NCI-H2171 treated with DMSO at 0.1 percent for 48 hours (cell line): Measurements from ENCODE around the gene DLAT.
"Not testable (repeated sequence)": the region's sequence is repeated elsewhere in the genome, so short reads cannot be mapped to it uniquely, and the experiment has no call there.

Experiments
- DNase-seq: peaks from one replicate; lab custom pipeline; 2025; lab: John Stamatoyannopoulos, UW

DLAT gene

DNA sequence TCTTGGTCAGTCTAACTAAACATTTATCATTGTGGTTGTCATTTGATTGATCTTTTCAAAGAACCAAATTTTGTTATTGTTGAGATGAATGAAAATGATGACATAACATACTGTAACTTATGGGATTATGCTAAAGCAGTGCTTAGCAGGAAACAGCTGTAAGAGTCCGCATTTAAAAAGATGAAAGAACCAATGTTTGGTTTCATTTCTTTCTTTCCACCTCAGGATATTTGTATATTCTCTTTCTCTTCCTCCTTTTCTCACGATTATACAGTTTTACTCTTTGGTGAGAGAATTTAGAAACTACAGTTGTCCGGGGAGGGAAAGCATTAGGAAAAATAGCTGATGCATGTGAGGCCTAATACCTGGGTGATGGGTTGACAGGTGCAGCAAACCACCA lies 25.5 kb downstream of the DLAT start:
- DNase-seq: no peak

DNA sequence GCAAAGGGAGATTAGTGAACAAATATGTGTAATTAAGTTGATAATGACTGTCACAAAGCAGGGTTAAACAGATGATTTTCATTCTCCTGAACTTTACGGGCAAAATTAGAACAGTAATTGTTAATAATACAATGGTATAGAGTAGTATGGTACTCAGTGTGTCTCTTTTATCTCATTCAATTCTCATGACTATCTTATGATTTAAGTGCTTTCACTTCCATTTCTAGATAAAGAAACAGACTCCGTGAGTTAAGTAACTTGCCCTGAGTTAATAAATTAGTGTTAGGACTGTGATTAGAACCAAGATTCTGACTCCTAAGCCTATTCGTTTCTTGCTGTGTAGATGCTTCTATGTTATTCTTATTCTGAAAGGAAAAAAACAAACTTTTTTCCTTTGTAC lies 26.6 kb downstream of the DLAT start:
- no peak for DNase-seq

DNA sequence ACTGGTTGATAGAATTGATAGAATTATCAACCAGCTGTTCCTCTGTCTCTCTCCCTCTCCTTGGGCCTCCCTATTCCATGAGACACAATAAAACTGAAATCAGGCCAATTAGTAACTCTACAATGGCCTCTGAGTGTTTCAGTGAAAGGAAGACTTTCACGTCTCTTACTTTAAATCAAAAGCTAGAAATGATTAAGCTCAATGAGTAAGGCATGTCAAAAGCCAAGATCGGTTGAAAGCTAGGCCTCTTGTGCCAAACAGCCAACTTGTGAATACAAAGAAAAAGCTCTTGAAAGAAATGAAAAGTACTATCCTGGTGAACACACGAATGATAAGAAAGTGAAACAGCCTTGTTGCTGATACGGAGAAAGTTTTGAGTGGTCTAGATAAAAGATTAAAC lies 32.0 kb downstream of the DLAT start:
- DNase-seq: no peak

DNA sequence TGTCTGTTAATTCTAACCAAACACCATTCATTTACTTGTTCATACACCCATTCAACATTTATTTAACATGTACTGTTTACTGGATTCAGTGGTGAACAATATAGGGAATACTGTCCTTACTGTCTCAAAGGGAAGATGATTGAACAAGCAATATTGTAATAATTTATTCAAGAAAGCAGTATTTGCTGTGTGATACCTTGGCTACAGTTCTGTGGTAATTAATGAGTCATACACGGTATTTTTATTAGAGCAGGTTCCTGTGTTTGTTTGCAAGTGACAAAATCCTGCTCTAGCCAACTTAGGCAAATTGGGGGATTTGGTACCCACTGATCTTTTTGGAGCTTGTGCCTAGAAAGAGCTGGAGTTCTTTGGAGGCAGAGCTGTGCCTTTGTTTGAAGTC lies 32.9 kb downstream of the DLAT start:
- no peak for DNase-seq

DNA sequence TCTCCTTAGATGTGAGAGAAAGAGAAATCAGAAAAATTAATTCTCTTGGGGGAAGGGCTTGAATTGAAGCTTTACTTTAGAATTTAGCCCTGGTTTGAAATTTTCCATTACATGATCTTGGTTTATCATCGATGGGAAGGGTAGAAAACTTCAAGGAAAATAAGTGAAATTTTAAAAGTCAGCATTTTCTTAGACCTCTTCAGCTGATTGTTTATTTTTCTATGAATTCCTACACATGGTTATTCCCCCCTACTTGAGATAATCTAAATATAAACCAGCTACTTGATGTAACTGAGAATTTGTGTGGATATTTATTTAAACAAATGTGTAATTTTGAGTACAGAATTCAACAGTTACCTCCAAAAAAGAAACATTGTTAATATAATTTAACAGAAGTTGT lies 37.7 kb downstream of the DLAT start:
- no peak for DNase-seq

DNA sequence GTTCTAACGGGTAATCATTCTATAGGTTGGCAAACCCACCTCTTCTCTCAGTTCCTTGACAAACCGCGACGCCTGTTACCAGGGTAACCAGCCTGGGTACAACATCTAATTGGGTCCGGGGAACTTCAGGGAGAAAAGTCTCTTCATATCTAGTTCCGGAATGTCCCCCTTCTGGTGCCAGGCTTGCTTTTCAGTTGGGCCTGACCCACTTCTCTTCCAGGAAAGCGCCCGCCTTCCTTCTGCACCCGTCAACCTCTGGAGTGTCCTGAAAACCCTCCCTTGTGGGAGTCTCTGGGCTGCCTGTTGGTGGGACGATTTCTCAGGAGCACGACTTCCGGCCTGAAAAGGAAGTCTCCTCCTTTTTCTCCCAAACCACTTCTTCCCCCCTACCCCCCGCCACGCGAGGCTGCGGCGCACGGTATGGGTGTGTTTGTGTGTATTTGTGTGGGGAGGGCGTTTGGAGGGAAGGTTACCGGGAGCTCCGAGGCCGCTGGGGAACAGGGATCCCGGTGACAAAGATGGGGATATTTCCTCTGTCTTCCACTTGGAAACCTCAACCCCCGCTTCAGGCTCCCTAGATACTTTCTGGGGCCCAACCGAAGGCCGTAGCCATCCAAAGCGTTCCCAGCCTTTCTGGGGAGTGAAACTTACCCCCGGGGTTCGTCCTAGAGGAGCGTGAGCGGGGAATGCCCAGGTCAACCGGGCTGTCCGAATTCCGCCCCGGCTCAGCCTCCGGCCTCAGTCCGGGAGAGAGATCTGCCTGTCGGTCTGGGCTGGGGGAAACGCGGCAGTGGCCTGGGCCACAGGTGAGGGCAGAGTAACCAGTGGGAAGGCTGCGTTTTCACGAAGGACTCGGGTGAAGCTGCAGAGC lies 49.0 kb downstream of the DLAT start, which contains the start of the genes NKAPD1 and PIH1D2:
NKAPD1 (plus strand) TSS at position 359 of the 871 bp plus-strand sequence. CDS start 1,276 bp downstream, outside the sequence.
PIH1D2 (minus strand) TSS at position 77 of the 871 bp plus-strand sequence. CDS start 843 bp downstream, outside the sequence.
- peak; percentile 96 for DNase-seq

DNA sequence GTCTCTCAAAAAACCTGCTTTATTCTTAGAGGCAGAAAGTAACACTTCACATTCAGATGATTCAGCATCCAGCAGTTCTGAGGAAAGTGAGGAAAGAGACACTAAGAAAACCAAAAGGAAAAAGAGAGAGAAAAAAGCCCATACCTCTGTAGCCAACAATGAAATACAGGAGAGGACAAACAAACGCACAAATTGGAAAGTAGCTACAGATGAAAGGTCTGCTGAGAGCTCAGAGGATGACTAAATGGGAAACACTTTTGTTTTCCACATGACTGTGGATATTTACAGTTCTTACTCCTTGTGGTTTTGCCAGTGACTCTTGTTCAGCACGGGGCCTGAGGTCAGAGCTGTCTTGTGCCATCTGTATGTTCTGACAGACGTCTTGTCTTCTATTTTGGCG lies 57.5 kb downstream of the DLAT start:
- DNase-seq: no peak

DNA sequence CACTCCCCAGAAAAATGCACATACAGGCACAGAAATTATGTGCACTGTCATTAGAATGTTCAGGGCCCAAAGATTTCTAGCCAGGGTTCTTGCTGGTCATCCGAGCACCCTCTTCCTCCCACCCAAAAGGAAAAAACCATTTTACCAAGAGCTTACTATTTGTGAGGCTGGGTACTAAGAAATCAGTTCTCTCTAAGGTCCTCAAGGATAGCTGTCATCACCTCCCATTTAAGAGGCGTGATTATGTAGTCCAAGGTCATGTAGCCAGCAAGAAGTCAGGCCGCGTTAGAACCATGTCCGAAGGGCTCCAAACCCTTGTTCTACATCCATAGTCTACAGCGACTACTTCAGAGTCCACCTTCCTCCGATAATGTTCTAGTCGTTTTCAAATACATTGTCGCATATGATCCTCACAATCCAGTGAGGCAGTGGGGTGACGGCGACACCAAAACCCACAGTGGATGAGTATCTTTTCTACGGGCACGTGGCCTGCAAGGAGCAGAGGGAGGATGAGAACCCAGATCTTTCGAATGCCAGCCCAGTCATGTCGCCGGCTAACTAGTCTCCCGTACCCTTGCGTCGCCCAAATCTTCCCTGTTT lies 60.7 kb downstream of the DLAT start:
- peak; percentile 47 for DNase-seq

DNA sequence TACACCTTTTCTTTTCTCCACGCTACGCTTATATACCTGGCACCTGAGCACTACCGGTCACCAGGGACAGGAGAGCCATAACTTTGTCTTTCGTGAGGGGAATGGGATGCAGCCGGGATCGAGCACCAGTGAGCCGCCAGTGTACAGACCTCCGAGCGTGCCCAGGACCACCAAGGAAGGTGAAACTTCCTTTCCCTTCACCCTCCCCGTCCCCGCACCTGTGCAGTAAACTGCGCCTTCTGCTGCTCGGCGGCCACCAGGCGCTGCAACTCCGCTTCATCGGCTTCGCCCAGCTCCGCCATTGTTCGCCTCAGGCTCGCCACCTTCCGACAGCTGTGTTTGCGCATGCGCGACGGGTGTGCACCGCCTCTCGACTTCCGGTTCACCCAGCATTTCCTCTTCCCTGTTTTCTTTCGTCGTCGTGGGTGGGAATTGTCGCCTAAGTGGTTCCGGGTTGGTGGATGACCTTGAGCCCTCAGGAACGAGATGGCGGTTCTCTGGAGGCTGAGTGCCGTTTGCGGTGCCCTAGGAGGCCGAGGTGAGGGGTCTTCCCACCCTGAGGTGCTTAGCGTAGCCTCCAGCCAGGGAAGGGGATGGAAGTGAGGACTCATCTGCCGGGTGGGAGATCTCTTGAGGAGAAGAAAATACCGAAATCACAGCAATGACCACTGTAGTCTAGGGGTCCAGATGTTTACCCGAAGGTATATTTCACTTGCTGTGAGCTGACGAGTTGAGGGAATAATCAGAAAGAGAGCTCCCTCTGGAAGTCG lies 61.4 kb downstream of the DLAT start, which contains the start of the genes SDHD and TIMM8B:
SDHD (plus strand) TSS at position 452 of the 770 bp plus-strand sequence; CDS start at position 487, 35 bp downstream.
TIMM8B (minus strand) TSS at position 335 of the 770 bp plus-strand sequence; CDS start at position 302, 33 bp downstream.
- DNase-seq: peak; percentile 98

DNA sequence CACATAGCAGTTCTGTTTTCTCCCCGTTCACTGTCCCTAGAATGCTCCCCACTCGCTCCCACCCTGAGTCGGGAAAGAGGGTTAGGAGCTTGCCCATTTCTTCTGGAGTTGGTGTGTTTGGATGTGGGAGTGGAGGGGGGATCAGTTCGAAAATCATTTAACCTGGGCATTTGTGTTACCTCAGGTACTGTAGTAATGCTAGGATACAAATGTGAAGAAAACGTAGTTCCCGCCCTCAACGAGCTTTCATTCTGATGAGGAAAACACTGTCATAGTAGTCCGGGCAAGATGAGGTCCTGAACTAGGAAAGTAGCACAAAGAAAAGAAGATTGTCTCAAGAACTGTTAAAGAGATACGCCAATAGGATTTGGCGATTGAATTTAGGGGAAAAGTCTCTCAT lies 62.0 kb downstream of the DLAT start:
- no peak for DNase-seq

DNA sequence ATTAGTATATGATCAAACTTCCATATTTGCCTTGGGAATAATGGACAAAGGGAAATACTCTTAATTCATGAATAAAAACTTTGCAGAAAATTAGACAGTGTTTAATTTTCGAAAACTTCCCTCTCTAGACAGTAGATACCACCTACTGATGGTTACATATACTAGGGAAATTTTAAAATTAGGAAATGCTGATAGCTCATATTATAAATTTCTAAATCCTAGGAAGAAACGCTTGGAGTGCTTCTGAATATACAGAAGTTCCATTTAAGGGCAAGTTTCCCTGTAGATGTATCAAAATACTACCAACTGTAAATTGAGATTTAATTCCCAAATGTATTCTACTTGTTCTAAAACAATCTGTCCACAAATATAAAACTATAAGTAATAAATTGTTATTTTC lies 70.1 kb downstream of the DLAT start:
- not testable (repeated sequence) for DNase-seq

DNA sequence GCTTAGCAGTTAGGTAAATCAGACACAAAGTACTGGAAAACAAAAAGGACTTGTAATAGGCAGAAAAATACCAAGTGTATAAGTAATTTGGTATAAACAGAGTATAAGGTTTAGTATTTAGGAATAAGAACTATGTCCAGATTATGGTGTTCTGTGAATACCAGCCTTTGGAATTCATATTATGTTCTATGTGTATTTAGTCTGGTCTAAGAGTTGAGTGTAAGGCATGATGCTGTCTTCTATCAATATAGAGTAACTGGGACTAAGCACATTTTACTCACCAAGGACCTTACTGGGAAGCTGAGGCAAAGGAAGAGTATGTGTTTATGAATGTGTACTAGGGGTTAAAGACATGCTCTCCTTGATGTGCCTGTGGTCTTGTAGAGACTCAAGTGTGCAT lies 71.0 kb downstream of the DLAT start:
- no peak for DNase-seq

DNA sequence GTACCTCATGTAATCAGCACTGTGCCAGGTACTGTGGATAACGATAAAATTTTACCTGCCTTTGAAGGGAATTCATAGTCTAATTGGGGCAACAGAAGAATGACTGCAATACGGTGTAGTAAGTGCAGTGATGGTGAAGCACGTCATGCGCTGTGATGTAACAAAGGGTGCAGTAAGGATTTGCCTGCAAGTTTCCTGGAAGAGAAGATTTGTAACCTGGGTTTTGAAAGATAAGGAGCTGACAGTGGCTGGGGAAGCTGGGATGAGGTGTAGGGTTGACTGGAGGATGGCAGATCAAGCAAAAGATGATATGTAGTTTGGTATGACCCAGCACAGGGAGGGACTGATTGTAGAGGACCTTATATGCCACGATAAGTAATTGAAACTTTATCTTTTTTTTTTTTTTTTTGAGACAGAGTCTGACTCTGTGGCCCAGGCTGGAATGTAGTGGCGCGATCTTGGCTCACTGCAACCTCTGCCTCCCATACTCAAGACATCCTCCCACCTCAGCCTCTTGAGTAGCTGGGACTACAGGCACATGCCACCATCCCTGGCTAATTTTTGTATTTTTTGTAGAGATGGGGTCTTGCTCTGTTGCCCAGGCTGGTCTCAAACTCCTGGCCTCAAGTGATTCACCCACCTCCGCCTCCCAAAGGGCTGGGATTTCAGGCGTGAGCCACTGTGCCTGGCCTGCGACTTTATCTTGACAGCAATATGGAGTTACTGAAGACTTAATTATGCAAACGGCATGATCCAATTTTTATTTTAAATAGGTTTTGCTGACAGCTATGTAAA lies 72.7 kb downstream of the DLAT start:
- no peak for DNase-seq

DNA sequence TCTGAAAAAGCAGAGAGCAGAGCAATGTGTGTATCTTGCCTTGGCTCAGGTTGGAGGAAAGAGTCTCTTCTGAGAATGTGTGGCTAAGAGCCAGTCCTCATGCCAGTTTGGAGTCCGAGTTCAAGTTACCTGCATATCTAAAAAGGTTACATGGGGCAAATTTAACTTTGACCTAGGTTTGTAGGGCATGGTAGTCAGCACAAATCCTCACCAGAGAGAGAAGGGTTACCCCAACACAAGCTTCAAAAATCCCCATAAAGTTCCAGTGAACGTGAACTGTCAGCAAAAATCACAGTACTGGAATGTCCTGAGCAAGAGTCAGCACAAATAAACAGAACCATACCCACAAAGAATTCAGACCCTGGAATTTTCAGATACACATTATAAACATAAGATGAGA lies 75.3 kb downstream of the DLAT start:
- no peak for DNase-seq

DNA sequence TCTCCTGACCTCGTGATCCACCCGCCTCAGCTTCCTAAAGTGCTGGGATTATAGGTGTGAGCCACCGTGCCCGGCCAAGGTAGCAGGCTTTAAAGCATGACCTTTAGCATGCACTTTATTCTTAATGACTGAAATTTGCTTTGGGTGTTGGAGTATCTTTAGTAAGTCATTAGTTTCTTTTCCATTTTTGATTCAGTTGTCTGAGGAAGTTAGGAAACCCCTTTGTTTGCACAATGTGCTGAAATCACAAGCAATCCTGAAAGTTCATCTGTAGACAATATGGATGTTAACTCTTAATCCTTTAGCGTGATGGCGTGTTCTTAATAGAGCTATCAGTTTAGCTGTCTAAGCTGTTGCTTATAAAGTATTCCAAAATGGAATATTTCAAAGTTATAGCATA lies 78.2 kb downstream of the DLAT start:
- no peak for DNase-seq

DNA sequence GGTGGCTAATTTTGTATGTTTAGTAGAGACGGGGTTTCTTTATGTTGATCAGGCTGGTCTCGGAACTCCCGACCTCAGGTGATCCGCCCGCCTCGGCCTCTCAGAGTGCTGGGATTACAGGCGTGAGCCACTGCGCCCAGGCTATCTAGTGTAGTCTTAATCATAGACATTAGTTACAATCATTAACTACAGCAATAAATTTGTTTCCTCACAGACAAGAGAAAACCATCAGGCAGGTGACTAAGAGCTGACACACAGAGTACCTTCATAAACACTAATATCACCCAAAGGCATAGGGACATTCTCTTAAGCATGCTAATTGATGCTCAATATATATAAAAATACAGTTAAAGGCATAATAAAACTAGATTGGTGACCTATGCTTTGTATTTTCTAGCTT lies 80.9 kb downstream of the DLAT start:
- DNase-seq: no peak
